Activated CD4-positive, alpha-beta T cell treated with anti-CD3 and anti-CD28 coated beads, Interleukin-2, amount 50 U/mL, for 24 hours (primary cell): ENCODE data around the gene MFNG.
"Not testable (repeated sequence)": the region's sequence is repeated elsewhere in the genome, so short reads cannot be mapped to it uniquely, and the experiment has no call there.

Experiments
- DNase-seq, 2 donors: peaks; one replicate each; pipeline ENCODE4 v3.0.0-alpha.2; 2020; ENCODE audit warnings: low read depth in 1 of 2, low spot score in 1 of 2

The MFNG gene

GRCh38 chr22:37486224-37486845 lies at the start of gene MFNG:
TSS of gene MFNG (minus strand) at chr22:37486384. CDS start at chr22:37486177, 207 bp downstream.
- peak; percentile 49 to 63 for DNase-seq

- DNase-seq = no peak
Measured at GRCh38 chr22:37535159-37535558, 49.0 kb upstream of the MFNG start.

GRCh38 chr22:37534445-37534844 lies 48.3 kb upstream of the MFNG start:
- no peak for DNase-seq

GRCh38 chr22:37533995-37534394 lies 47.8 kb upstream of the MFNG start:
- no peak for DNase-seq

GRCh38 chr22:37529652-37530345 lies 43.6 kb upstream of the MFNG start:
- DNase-seq = no peak

GRCh38 chr22:37527952-37528351 lies 41.8 kb upstream of the MFNG start:
- DNase-seq = not testable (repeated sequence)

- not testable (repeated sequence) for DNase-seq
Measured at GRCh38 chr22:37527081-37527752, 41.0 kb upstream of the MFNG start.

- DNase-seq = no peak
Measured at GRCh38 chr22:37526376-37526775, 40.2 kb upstream of the MFNG start.

GRCh38 chr22:37525746-37526350 lies 39.7 kb upstream of the MFNG start:
- DNase-seq = no peak

GRCh38 chr22:37525073-37525745 lies 39.0 kb upstream of the MFNG start:
- DNase-seq = no peak

- DNase-seq = no peak
Measured at GRCh38 chr22:37522482-37522881, 36.3 kb upstream of the MFNG start.

GRCh38 chr22:37521236-37521739 lies 35.1 kb upstream of the MFNG start:
- DNase-seq = no peak

- DNase-seq = no peak
Measured at GRCh38 chr22:37520776-37521191, 34.6 kb upstream of the MFNG start.

- DNase-seq = no peak
Measured at GRCh38 chr22:37519268-37520195, 33.3 kb upstream of the MFNG start, which contains the start of gene CARD10. TSS of gene CARD10 (minus strand) at chr22:37519415. CDS start at chr22:37519200, 215 bp downstream.

GRCh38 chr22:37518509-37519267 lies 32.5 kb upstream of the MFNG start:
- no peak for DNase-seq

- DNase-seq = no peak
Measured at GRCh38 chr22:37517826-37518450, 31.8 kb upstream of the MFNG start.

- no peak for DNase-seq
Measured at GRCh38 chr22:37516456-37516855, 30.3 kb upstream of the MFNG start.

- no peak for DNase-seq
Measured at GRCh38 chr22:37515901-37516300, 29.7 kb upstream of the MFNG start.
